GM18520 (cell line): Measurements from ENCODE around the gene LZTS2.
"Not testable (repeated sequence)": the region's sequence is repeated elsewhere in the genome, so short reads cannot be mapped to it uniquely, and the experiment has no call there.

Experiments
- ATAC-seq: cut with Tn5 transposase; IDR thresholded peaks from one replicate; pipeline ENCODE4 v1.9.1; 2021; ENCODE audit not compliant: unreplicated experiment

Gene LZTS2

GRCh38 chr10:100999742-101000126 lies at the start of gene LZTS2:
LZTS2 (plus strand) TSS chr10:100999808; CDS start chr10:101002539, 2,731 bp downstream.
- ATAC-seq: no peak

- no peak for ATAC-seq
These were observed 39.4 kb upstream of the LZTS2 start for GRCh38 chr10:100960251-100960650.

GRCh38 chr10:100962351-100963080 lies 37.1 kb upstream of the LZTS2 start:
- ATAC-seq: no peak

- ATAC-seq: no peak
These were observed 35.8 kb upstream of the LZTS2 start for GRCh38 chr10:100963826-100964225.

GRCh38 chr10:100965820-100966219 lies 33.8 kb upstream of the LZTS2 start:
- no peak for ATAC-seq

GRCh38 chr10:100966887-100967286 lies 32.7 kb upstream of the LZTS2 start:
- no peak for ATAC-seq

GRCh38 chr10:100967332-100967731 lies 32.3 kb upstream of the LZTS2 start:
- ATAC-seq: no peak

- no peak for ATAC-seq
These were observed 31.4 kb upstream of the LZTS2 start for GRCh38 chr10:100968062-100968736.

GRCh38 chr10:100968863-100969186 lies 30.8 kb upstream of the LZTS2 start:
- no peak for ATAC-seq

GRCh38 chr10:100969187-100970075 lies 30.2 kb upstream of the LZTS2 start, which contains the start of gene SEMA4G:
SEMA4G (plus strand) TSS chr10:100969504; CDS start chr10:100972913, 3,409 bp downstream.
- ATAC-seq: no peak

- ATAC-seq: no peak
These were observed 29.3 kb upstream of the LZTS2 start for GRCh38 chr10:100970076-100970913.

GRCh38 chr10:100970914-100971811 lies 28.4 kb upstream of the LZTS2 start:
- no peak for ATAC-seq

GRCh38 chr10:100972115-100972903 lies 27.3 kb upstream of the LZTS2 start:
- ATAC-seq: no peak

- no peak for ATAC-seq
These were observed 26.6 kb upstream of the LZTS2 start for GRCh38 chr10:100972904-100973535.

- not testable (repeated sequence) for ATAC-seq
These were observed 24.2 kb upstream of the LZTS2 start for GRCh38 chr10:100975397-100975796.

GRCh38 chr10:100976906-100977305 lies 22.7 kb upstream of the LZTS2 start:
- ATAC-seq: no peak

GRCh38 chr10:100977436-100977835 lies 22.2 kb upstream of the LZTS2 start:
- ATAC-seq: no peak

- no peak for ATAC-seq
These were observed 21.3 kb upstream of the LZTS2 start for GRCh38 chr10:100978121-100978900.
